CD14-positive monocyte (primary cell): ENCODE measurements around the gene SAMD11. TPM values are rescaled to one million over a fixed set of nuclear protein-coding genes. Genes with fewer than 3 reads are reported as not detected.

ENCODE experiments used
- DNase-seq, 3 donors: peaks; one replicate each; pipeline ENCODE4 v3.0.0-alpha.2; 2011 to 2022
- H2AFZ ChIP-seq: 2 replicates; pipeline ENCODE4 v1.6.0; 2012; ENCODE audit warnings: mild to moderate bottlenecking, low read depth, low read length, inconsistent platforms; ENCODE audit not compliant: insufficient read depth, poor library complexity, severe bottlenecking
- H3K27ac ChIP-seq, 2 donors: 1 replicate in 1 of 2; 2 replicates in 1 of 2; pipeline ENCODE4 v1.5.1; 2012 to 2013; ENCODE audit warnings: low read length in 2 of 2, control low read depth in 1 of 2, inconsistent platforms in 1 of 2, low read depth in 1 of 2, mild to moderate bottlenecking in 1 of 2
- H3K27me3 ChIP-seq, 2 donors: one replicate each; pipeline versions ENCODE4 v1.6.0 to v1.6.1; 2011 to 2013; ENCODE audit warnings: low read length in 2 of 2; ENCODE audit not compliant: control insufficient read depth in 2 of 2, insufficient read depth in 2 of 2
- H3K36me3 ChIP-seq, 2 donors: replicated peaks in 1 of 2; 1 replicate in 1 of 2; 2 replicates in 1 of 2; pipeline versions ENCODE4 v1.5.1 to v1.6.1; 2012 to 2013; ENCODE audit warnings: low read length in 2 of 2, control low read depth in 1 of 2, inconsistent platforms in 1 of 2, mild to moderate bottlenecking in 1 of 2; ENCODE audit not compliant: insufficient read depth in 2 of 2, control insufficient read depth in 1 of 2
- H3K4me1 ChIP-seq, 2 donors: 1 replicate in 1 of 2; 2 replicates in 1 of 2; pipeline versions ENCODE4 v1.5.1 to v1.6.1; 2012 to 2013; ENCODE audit warnings: low read length in 2 of 2, control low read depth in 1 of 2, inconsistent platforms in 1 of 2, mild to moderate bottlenecking in 1 of 2, moderate library complexity in 1 of 2; ENCODE audit not compliant: insufficient read depth in 2 of 2, control insufficient read depth in 1 of 2
- H3K4me2 ChIP-seq: replicated peaks from 2 replicates; pipeline ENCODE3; 2012; ENCODE audit warnings: low read length, moderate library complexity, mild to moderate bottlenecking; ENCODE audit not compliant: poor library complexity, severe bottlenecking; ENCODE audit errors: extremely low read depth
- H3K4me3 ChIP-seq, 3 experiments: fragments of 200-600 bp in 1 of 3; sonication (generic) in 1 of 3; replicated peaks in 1 of 3; 1 replicate in 2 of 3; 2 replicates in 1 of 3; pipeline ENCODE4 v1.5.1; 2011 to 2013; ENCODE audit warnings: low read length in 3 of 3, mild to moderate bottlenecking in 3 of 3, control low read depth in 2 of 3, low read depth in 2 of 3, inconsistent platforms in 1 of 3, moderate library complexity in 1 of 3
- H3K79me2 ChIP-seq: 2 replicates; pipeline ENCODE4 v1.6.0; 2012; ENCODE audit warnings: mild to moderate bottlenecking, control low read depth, inconsistent platforms, low read length, moderate library complexity; ENCODE audit not compliant: insufficient read depth
- H3K9ac ChIP-seq: 2 replicates; pipeline ENCODE4 v1.6.0; 2017; ENCODE audit warnings: low read length, mild to moderate bottlenecking; ENCODE audit not compliant: insufficient read depth, poor library complexity, severe bottlenecking
- H3K9me3 ChIP-seq, 2 donors: replicated peaks in 1 of 2; 1 replicate in 1 of 2; 2 replicates in 1 of 2; pipeline versions ENCODE4 v1.5.1 to v1.6.1; 2012 to 2013; ENCODE audit warnings: low read length in 2 of 2, control low read depth in 1 of 2; ENCODE audit not compliant: control insufficient read depth in 1 of 2, insufficient read depth in 1 of 2
- H4K20me1 ChIP-seq: 2 replicates; pipeline ENCODE4 v1.6.0; 2012; ENCODE audit warnings: mild to moderate bottlenecking, low read length, control low read depth, moderate library complexity; ENCODE audit not compliant: insufficient read depth
- H3K27ac Mint-ChIP-seq, 7 donors: one replicate each; pipeline ENCODE4 v1.8.0; 2020; ENCODE audit warnings: mild to moderate bottlenecking in 7 of 7, mixed read lengths in 7 of 7, moderate library complexity in 6 of 7, inconsistent platforms in 2 of 7
- H3K27me3 Mint-ChIP-seq, 3 donors: one replicate each; pipeline ENCODE4 v1.8.0; 2021 to 2022; ENCODE audit warnings: low read depth in 3 of 3, mild to moderate bottlenecking in 3 of 3, mixed read lengths in 3 of 3, moderate library complexity in 3 of 3, inconsistent platforms in 1 of 3
- H3K36me3 Mint-ChIP-seq, 2 donors: one replicate each; pipeline ENCODE4 v1.8.0; 2020; ENCODE audit warnings: mixed read lengths in 2 of 2, inconsistent platforms in 1 of 2, mild to moderate bottlenecking in 1 of 2
- H3K4me1 Mint-ChIP-seq: one replicate; pipeline ENCODE4 v1.8.0; 2020; ENCODE audit warnings: mild to moderate bottlenecking, mixed read lengths
- H3K4me3 Mint-ChIP-seq, 2 donors: one replicate each; pipeline ENCODE4 v1.8.0; 2020; ENCODE audit warnings: mild to moderate bottlenecking in 2 of 2, mixed read lengths in 2 of 2, moderate library complexity in 1 of 2
- H3K9me3 Mint-ChIP-seq, 7 donors: one replicate each; pipeline ENCODE4 v1.8.0; 2020 to 2022; ENCODE audit warnings: mixed read lengths in 7 of 7, mild to moderate bottlenecking in 6 of 7, moderate library complexity in 6 of 7, inconsistent platforms in 2 of 7
- CTCF ChIP-seq: fragments of 200-600 bp; IDR thresholded peaks from one replicate; pipeline ENCODE4 v1.8.0; 2022; ENCODE audit warnings: antibody characterized with exemption, mild to moderate bottlenecking
- WGBS: methylation state at CpG from one replicate; pipeline ENCODE4 v1.1.5; 2013; ENCODE audit warnings: missing lambda C conversion rate; ENCODE audit not compliant: insufficient coverage; 5-methylcytosine and 5-hydroxymethylcytosine counted together
- intact Hi-C, 2 donors: fragments of 100-400 bp; cut with micrococcal nuclease; formaldehyde crosslinking; loops; one replicate each; pipeline versions ENCODE4 v1.15.0 to v1.15.1; 2023
- polyA plus RNA-seq, 3 donors: library from polyadenylated mRNA; depleted of rRNA in 1 of 3; unstranded in 2 of 3; stranded (reverse) in 1 of 3; fragments of 300-500 nt in 2 of 3; fragments of >200 nt in 1 of 3; fragmentation: Illumina TruSeq in 2 of 3; gene quantifications; 1 replicate in 2 of 3; 2 replicates in 1 of 3; pipeline ENCODE4 v1.2.3, GENCODE V29; 2012 to 2021

Gene SAMD11
- polyA plus RNA-seq, 3 donors = not detected

- no peak overlapping the region for H3K4me3 Mint-ChIP-seq
- peaks cover 0 to 3% (median 0%) of the 10 kb centered on the region in 7 donors for H3K9me3 Mint-ChIP-seq
- H3K4me1 ChIP-seq = peaks cover 16 to 21% of the 10 kb centered on the region in 2 donors
- no peak for DNase-seq
- 32% methylated on average over 30 of the region's 33 CpGs for WGBS
- H3K27ac ChIP-seq = no peak overlapping the region
- H3K4me2 ChIP-seq = no peak overlapping the region
- peaks cover 10% of the 10 kb centered on the region for H3K4me1 Mint-ChIP-seq
- TF ChIP-seq CTCF = no peak
- no peaks in the 10 kb centered on the region for H3K79me2 ChIP-seq
- peaks cover 37 to 68% (median 49%) of the 10 kb centered on the region in 3 donors for H3K27me3 Mint-ChIP-seq
- peaks cover 3 to 47% of the 10 kb centered on the region in 2 donors for H3K27me3 ChIP-seq
- no peak overlapping the region for H3K27ac Mint-ChIP-seq
- no peak overlapping the region for H3K4me3 ChIP-seq
- H2AFZ ChIP-seq = no peak overlapping the region
- no peak overlapping the region for H3K9ac ChIP-seq
- peaks cover 0 to 8% of the 10 kb centered on the region in 2 donors for H3K9me3 ChIP-seq
- no peaks in the 10 kb centered on the region for H3K36me3 ChIP-seq
- no peaks in the 10 kb centered on the region for H4K20me1 ChIP-seq
- intact Hi-C loops = no loop called here
- H3K36me3 Mint-ChIP-seq = peaks cover 0 to 3% of the 10 kb centered on the region in 2 donors
These were observed 46.7 kb downstream of the SAMD11 start for GRCh38 chr1:970242-970972.

GRCh38 chr1:970973-971730, 47.4 kb downstream of the SAMD11 start:
- Histone ChIP-seq H3K27me3 (peaks cover 3 to 47% of the 10 kb centered on the region in 2 donors), H3K4me3 (no peak overlapping the region), H3K4me1 (peaks cover 14 to 18% of the 10 kb centered on the region in 2 donors), H3K9me3 (peaks cover 0 to 8% of the 10 kb centered on the region in 2 donors), H2AFZ (no peak overlapping the region), H3K36me3 (no peaks in the 10 kb centered on the region), H3K9ac (no peak overlapping the region), H3K79me2 (no peaks in the 10 kb centered on the region), H3K4me2 (no peak overlapping the region), H4K20me1 (no peaks in the 10 kb centered on the region), H3K27ac (no peak overlapping the region)
- intact Hi-C loops = no loop called here
- Mint-ChIP-seq H3K36me3 (no peaks in the 10 kb centered on the region), H3K27me3 (peaks cover 37 to 68% (median 50%) of the 10 kb centered on the region in 3 donors), H3K4me1 (peaks cover 6% of the 10 kb centered on the region), H3K4me3 (peak overlapping the region in 1 of 2 donors; percentile 39), H3K27ac (no peak overlapping the region), H3K9me3 (peaks cover 0 to 3% (median 0%) of the 10 kb centered on the region in 7 donors)
- WGBS = 54% methylated on average over 29 of the region's 42 CpGs
- no peak for DNase-seq
- TF ChIP-seq CTCF = no peak
